CD1c-positive myeloid dendritic cell (primary cell): ENCODE measurements around the gene NPTN.

Experiments
- DNase-seq: peaks from one replicate; pipeline ENCODE4 v3.0.0-alpha.2; 2016; ENCODE audit errors: extremely low spot score

The NPTN gene

DNA sequence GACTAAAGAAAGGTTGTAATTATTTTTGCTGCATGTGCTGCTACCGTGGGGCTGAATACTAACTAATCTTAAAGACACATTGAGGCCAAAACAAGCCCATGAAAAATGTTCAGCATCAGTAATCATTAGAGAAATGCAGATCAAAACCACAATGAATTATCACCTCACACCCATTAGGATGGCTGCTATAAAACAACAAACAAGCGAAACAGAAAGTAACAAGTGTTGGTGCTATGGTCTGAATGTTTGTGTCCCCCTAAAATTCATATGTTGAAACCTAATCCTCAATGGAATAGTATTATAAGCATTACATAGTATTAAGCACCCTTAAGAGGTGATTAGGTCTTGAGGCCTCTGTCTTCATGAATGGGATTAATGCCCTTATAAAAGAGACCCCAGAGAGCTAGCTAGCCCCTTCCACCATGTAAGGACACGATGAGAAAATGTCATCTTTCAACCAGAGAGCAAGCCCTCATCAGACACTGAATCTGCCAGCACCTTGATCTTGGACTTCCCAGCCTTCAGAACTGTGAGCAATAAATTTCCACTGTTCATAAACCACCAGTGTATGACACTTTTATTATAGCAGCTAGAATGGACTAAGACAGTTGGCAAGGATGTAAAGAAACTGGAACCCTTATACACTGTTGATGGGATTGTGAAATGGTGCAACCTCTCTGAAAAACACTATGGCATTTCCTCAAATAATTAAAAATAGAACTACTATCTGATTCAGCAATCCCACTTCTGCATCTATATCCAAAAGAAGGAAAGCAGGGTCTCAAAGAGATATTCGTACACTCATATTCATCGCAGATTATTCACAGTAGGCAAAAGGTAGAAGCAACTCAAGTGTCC is 114.1 kb downstream of the NPTN start:
- peak; percentile 23 for DNase-seq

DNA sequence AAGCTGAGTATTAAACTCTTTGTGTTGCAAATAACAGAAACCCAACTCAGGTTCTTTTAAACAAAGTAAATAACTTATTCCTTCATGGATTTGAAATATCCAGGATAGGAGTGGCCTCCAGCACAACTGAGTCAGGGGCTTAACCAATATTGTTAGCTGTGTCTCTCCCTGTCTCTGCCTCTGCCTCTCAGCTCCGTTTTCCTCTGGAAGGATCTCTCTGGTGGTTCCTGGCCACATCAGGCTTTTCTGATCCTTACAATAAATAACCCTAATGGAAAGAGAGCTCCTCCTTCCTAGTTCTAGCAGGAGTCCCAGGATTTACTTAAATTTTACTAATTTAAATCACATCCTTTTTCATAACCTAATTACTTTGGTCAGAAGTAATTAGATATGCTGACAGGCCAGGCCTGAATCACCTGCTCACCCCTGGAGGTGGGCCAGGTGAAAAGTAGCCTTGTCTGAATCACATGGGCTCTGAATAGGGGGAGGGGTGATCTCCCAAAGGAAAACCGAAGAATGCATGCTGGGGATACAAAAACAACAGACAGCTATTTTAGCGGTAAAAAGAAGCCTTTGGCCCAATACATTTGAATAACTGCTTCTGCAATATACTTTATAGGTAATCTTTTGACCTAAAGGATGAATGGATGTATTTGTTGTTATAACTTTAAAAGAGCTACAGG is 114.9 kb downstream of the NPTN start:
- no peak for DNase-seq

DNA sequence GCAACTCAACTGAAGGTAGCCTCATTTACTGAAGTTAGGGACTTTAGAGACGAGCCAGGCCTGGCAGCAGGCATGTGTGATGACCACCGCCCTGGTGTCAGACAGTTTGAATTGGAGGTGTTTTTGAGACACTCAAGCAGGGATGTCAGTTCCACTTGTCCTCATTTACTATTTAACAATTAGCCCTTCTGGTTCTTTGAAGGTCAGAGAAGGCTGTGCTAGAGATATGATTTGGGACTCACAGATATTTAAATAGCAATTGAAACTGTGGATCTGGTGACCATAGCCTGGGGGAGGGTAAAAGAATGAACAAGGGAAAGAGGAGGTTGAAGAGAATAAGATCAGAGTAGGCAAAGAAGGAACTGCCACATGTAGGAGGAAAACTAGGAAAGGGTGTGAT is 115.6 kb downstream of the NPTN start:
- no peak for DNase-seq

DNA sequence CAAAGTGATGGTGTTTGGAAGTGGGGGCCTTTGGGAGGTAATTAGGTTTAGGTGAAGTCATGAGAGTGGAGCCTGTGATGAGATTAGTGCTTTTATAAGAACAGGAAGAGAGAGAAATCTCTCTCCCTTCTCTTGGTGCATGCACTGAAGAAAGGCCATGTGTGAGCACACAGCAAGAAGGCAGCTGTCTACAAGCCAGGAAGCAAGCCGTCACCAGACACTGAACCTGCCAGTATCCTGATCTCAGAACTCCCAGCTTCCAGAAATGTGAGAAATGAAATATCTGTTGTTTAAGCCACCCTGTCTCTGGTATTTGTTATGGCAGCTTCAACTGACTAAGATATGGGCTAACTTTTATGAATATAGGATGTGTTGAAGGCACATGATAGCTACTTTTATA is 117.7 kb downstream of the NPTN start:
- no peak for DNase-seq
